CD4-positive, alpha-beta memory T cell (primary cell): ENCODE measurements around the gene PTPRG. TPM values are rescaled to one million over a fixed set of nuclear protein-coding genes. Genes with fewer than 3 reads are reported as not detected.

Experiments
- CTCF ChIA-PET: fragments of 350-600 bp; sonication (Branson Sonifier 250); formaldehyde crosslinking; loops from one replicate; lab custom pipeline; 2021; ENCODE audit warnings: inconsistent platforms; ENCODE audit not compliant: partially characterized antibody; lab: Charles Lee
- POLR2A ChIA-PET: fragments of 350-600 bp; sonication (Branson Sonifier 250); formaldehyde crosslinking; loops from one replicate; lab custom pipeline; 2021; ENCODE audit not compliant: partially characterized antibody; lab: Charles Lee
- DNase-seq, 5 donors: peaks; one replicate each; pipeline versions ENCODE4 v3.0.0 to v3.0.0-alpha.2; 2020 to 2022; ENCODE audit warnings: mixed read lengths in 1 of 5
- H3K27ac ChIP-seq: one replicate; pipeline ENCODE4 v1.7.0; 2013; ENCODE audit warnings: low read depth, low read length
- H3K27me3 ChIP-seq: 2 replicates; pipeline ENCODE4 v1.7.0; 2013; ENCODE audit warnings: mild to moderate bottlenecking, low read length, moderate library complexity; ENCODE audit not compliant: insufficient read depth
- H3K36me3 ChIP-seq: 2 replicates; pipeline ENCODE4 v1.7.0; 2013; ENCODE audit warnings: mild to moderate bottlenecking, low read length, moderate library complexity; ENCODE audit not compliant: insufficient read depth
- H3K4me1 ChIP-seq: 2 replicates; pipeline ENCODE4 v1.7.0; 2013; ENCODE audit warnings: mild to moderate bottlenecking, low read length, moderate library complexity; ENCODE audit not compliant: insufficient read depth
- H3K4me3 ChIP-seq, 2 donors: one replicate each; pipeline ENCODE4 v1.7.0; 2013; ENCODE audit warnings: low read length in 2 of 2, mild to moderate bottlenecking in 1 of 2
- H3K9me3 ChIP-seq, 2 donors: one replicate each; pipeline ENCODE4 v1.7.0; 2013; ENCODE audit warnings: low read length in 2 of 2, control low read depth in 1 of 2; ENCODE audit not compliant: control insufficient read depth in 1 of 2
- H3K27ac Mint-ChIP-seq, 7 donors: one replicate each; pipeline ENCODE4 v1.8.0; 2020 to 2021; ENCODE audit warnings: mixed read lengths in 7 of 7, mild to moderate bottlenecking in 6 of 7, inconsistent platforms in 3 of 7, moderate library complexity in 3 of 7
- H3K27me3 Mint-ChIP-seq, 2 donors: one replicate each; pipeline ENCODE4 v1.8.0; 2020 to 2021; ENCODE audit warnings: mixed read lengths in 2 of 2
- H3K36me3 Mint-ChIP-seq, 2 donors: one replicate each; pipeline ENCODE4 v1.8.0; 2020 to 2021; ENCODE audit warnings: mixed read lengths in 2 of 2, inconsistent platforms in 1 of 2, mild to moderate bottlenecking in 1 of 2
- H3K4me1 Mint-ChIP-seq, 4 donors: one replicate each; pipeline ENCODE4 v1.8.0; 2020 to 2021; ENCODE audit warnings: mixed read lengths in 4 of 4, mild to moderate bottlenecking in 1 of 4
- H3K4me3 Mint-ChIP-seq, 8 donors: one replicate each; pipeline ENCODE4 v1.8.0; 2020 to 2021; ENCODE audit warnings: mixed read lengths in 8 of 8, mild to moderate bottlenecking in 7 of 8, moderate library complexity in 6 of 8, inconsistent platforms in 3 of 8
- H3K9me3 Mint-ChIP-seq, 8 donors: one replicate each; pipeline ENCODE4 v1.8.0; 2020 to 2021; ENCODE audit warnings: mixed read lengths in 8 of 8, mild to moderate bottlenecking in 5 of 8, inconsistent platforms in 3 of 8, moderate library complexity in 1 of 8
- intact Hi-C: fragments of 100-400 bp; cut with micrococcal nuclease; formaldehyde crosslinking; loops from one replicate; pipeline ENCODE4 v1.15.1; 2023
- polyA plus RNA-seq, 2 donors: library from polyadenylated mRNA; unstranded; fragments of 300-500 nt; fragmentation: Illumina TruSeq; gene quantifications; one replicate each; pipeline ENCODE4 v1.2.3, GENCODE V29; 2021
- total RNA-seq, 2 experiments: library from RNA; stranded (reverse); gene quantifications; one replicate each; pipeline ENCODE4 v1.2.3, GENCODE V29; 2021

The PTPRG gene
- total and polyA plus RNA-seq, 4 experiments from 2014 or later, result not detected

- intact Hi-C loops, result no loop called here
- CTCF ChIA-PET, result no interaction called here
- H3K27ac ChIP-seq, result no peak overlapping the region
- POLR2A ChIA-PET, result no interaction called here
- H3K27me3 Mint-ChIP-seq, result no peaks in the 10 kb centered on the region
- H3K9me3 ChIP-seq, result no peaks in the 10 kb centered on the region
- no peak overlapping the region for H3K4me3 Mint-ChIP-seq
- no peak overlapping the region for H3K27ac Mint-ChIP-seq
- no peaks in the 10 kb centered on the region for H3K36me3 Mint-ChIP-seq
- H3K4me3 ChIP-seq, result no peak overlapping the region
- no peaks in the 10 kb centered on the region for H3K27me3 ChIP-seq
- no peaks in the 10 kb centered on the region for H3K4me1 ChIP-seq
- no peak for DNase-seq
- no peaks in the 10 kb centered on the region for H3K36me3 ChIP-seq
- H3K9me3 Mint-ChIP-seq, result peaks cover 0 to 6% (median 0%) of the 10 kb centered on the region in 8 donors
- H3K4me1 Mint-ChIP-seq, result no peaks in the 10 kb centered on the region
Measured at GRCh38 chr3:61829722-61830350, 268.5 kb downstream of the PTPRG start.

GRCh38 chr3:61831973-61832372 is 270.6 kb downstream of the PTPRG start:
- Mint-ChIP-seq H3K4me3 (no peak overlapping the region), H3K27ac (no peak overlapping the region)
- POLR2A ChIA-PET, result no interaction called here

GRCh38 chr3:61832375-61833229 is 271.2 kb downstream of the PTPRG start:
- no peaks in the 10 kb centered on the region for H3K27me3 ChIP-seq
- ChIA-PET POLR2A (no interaction called here), CTCF (no interaction called here)
- Mint-ChIP-seq H3K4me1 (no peaks in the 10 kb centered on the region), H3K27me3 (no peaks in the 10 kb centered on the region), H3K27ac (no peak overlapping the region), H3K9me3 (peaks cover 0 to 6% (median 0%) of the 10 kb centered on the region in 8 donors), H3K36me3 (no peaks in the 10 kb centered on the region), H3K4me3 (no peak overlapping the region)
- no peak for DNase-seq
- H3K4me1 ChIP-seq, result no peaks in the 10 kb centered on the region
- H3K27ac ChIP-seq, result no peak overlapping the region
- no peaks in the 10 kb centered on the region for H3K36me3 ChIP-seq
- H3K4me3 ChIP-seq, result no peak overlapping the region
- intact Hi-C loops, result no loop called here
- H3K9me3 ChIP-seq, result no peaks in the 10 kb centered on the region

More at GRCh38 chr3:61831973-61832372, 270.6 kb downstream of the PTPRG start:
- Mint-ChIP-seq H3K9me3 (peaks cover 0 to 6% (median 0%) of the 10 kb centered on the region in 8 donors), H3K36me3 (no peaks in the 10 kb centered on the region), H3K27me3 (no peaks in the 10 kb centered on the region), H3K4me1 (no peaks in the 10 kb centered on the region)
- H3K9me3 ChIP-seq, result no peaks in the 10 kb centered on the region
- intact Hi-C loops, result no loop called here
- DNase-seq, result no peak
- no peak overlapping the region for H3K4me3 ChIP-seq
- CTCF ChIA-PET, result no interaction called here
- no peaks in the 10 kb centered on the region for H3K4me1 ChIP-seq
- H3K27ac ChIP-seq, result no peak overlapping the region
- no peaks in the 10 kb centered on the region for H3K27me3 ChIP-seq
- no peaks in the 10 kb centered on the region for H3K36me3 ChIP-seq

GRCh38 chr3:61839256-61839655 is 277.9 kb downstream of the PTPRG start:
- intact Hi-C loops, result no loop called here
- DNase-seq, result no peak
- POLR2A ChIA-PET, result no interaction called here
- Mint-ChIP-seq H3K27me3 (no peaks in the 10 kb centered on the region), H3K36me3 (no peaks in the 10 kb centered on the region), H3K9me3 (no peaks in the 10 kb centered on the region), H3K4me3 (no peak overlapping the region), H3K27ac (no peak overlapping the region), H3K4me1 (no peaks in the 10 kb centered on the region)
- H3K9me3 ChIP-seq, result no peaks in the 10 kb centered on the region
- H3K36me3 ChIP-seq, result no peaks in the 10 kb centered on the region
- CTCF ChIA-PET, result no interaction called here
- H3K27ac ChIP-seq, result no peak overlapping the region
- H3K4me3 ChIP-seq, result no peak overlapping the region
- no peaks in the 10 kb centered on the region for H3K4me1 ChIP-seq
- H3K27me3 ChIP-seq, result no peaks in the 10 kb centered on the region

DNA sequence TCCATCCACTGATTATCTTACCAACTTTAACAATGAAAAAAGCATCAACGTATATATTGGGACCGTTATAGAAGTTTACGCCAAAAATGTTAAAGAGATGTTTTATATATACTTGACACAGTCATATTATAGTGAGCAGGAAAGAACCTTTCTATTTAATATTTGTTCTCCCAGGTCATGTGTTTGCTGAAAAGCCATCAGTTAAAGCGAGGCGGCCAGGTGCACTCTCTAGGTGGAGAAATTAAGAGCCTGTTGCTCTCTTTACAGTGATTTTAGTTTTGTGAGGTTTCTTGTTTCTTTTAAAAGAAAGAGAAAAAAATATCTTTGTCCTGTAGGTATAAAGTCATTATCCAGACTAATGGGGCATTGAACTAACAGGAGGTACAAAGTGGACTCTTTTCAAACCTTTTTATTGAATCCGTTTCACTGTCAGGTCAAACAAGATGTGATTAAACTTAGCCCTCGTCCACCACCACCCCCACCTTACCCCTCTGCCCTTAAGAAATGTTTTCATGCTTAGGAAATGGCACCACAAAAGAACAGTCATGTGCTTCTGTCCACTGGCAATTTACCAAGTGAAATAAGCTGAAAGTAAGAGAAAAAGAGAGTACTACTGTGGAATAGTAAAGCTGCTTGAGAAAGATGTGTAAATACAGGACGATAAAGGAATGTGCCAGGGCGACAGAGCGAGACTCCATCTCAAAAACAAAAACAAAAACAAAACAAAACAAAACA is 279.9 kb downstream of the PTPRG start:
- Mint-ChIP-seq H3K4me1 (no peaks in the 10 kb centered on the region), H3K36me3 (no peaks in the 10 kb centered on the region), H3K9me3 (no peaks in the 10 kb centered on the region), H3K4me3 (no peak overlapping the region), H3K27me3 (no peaks in the 10 kb centered on the region), H3K27ac (no peak overlapping the region)
- CTCF ChIA-PET, result no interaction called here
- POLR2A ChIA-PET, result no interaction called here
- Histone ChIP-seq H3K27ac (no peak overlapping the region), H3K4me3 (no peak overlapping the region), H3K27me3 (no peaks in the 10 kb centered on the region), H3K9me3 (no peaks in the 10 kb centered on the region), H3K4me1 (no peaks in the 10 kb centered on the region), H3K36me3 (no peaks in the 10 kb centered on the region)
- no peak for DNase-seq
- intact Hi-C loops, result no loop called here

- Mint-ChIP-seq H3K27ac (no peak overlapping the region), H3K36me3 (no peaks in the 10 kb centered on the region), H3K9me3 (peaks cover 0 to under 1% (median 0%) of the 10 kb centered on the region in 8 donors), H3K27me3 (no peaks in the 10 kb centered on the region), H3K4me3 (no peak overlapping the region), H3K4me1 (no peaks in the 10 kb centered on the region)
- no peak for DNase-seq
- no peaks in the 10 kb centered on the region for H3K9me3 ChIP-seq
- no peak overlapping the region for H3K4me3 ChIP-seq
- CTCF ChIA-PET, result no interaction called here
- no peaks in the 10 kb centered on the region for H3K36me3 ChIP-seq
- H3K4me1 ChIP-seq, result no peaks in the 10 kb centered on the region
- H3K27ac ChIP-seq, result no peak overlapping the region
- intact Hi-C loops, result no loop called here
- POLR2A ChIA-PET, result no interaction called here
- H3K27me3 ChIP-seq, result no peaks in the 10 kb centered on the region
Measured at GRCh38 chr3:61841988-61842387, 280.6 kb downstream of the PTPRG start.

- H3K9me3 ChIP-seq, result no peaks in the 10 kb centered on the region
- ChIA-PET POLR2A (no interaction called here), CTCF (no interaction called here)
- intact Hi-C loops, result no loop called here
- DNase-seq, result no peak
- Mint-ChIP-seq H3K36me3 (no peaks in the 10 kb centered on the region), H3K4me1 (no peaks in the 10 kb centered on the region), H3K9me3 (peaks cover 0 to 2% (median 0%) of the 10 kb centered on the region in 8 donors), H3K27ac (no peak overlapping the region), H3K4me3 (no peak overlapping the region), H3K27me3 (no peaks in the 10 kb centered on the region)
- no peaks in the 10 kb centered on the region for H3K27me3 ChIP-seq
- no peak overlapping the region for H3K27ac ChIP-seq
- no peak overlapping the region for H3K4me3 ChIP-seq
- no peaks in the 10 kb centered on the region for H3K4me1 ChIP-seq
- no peaks in the 10 kb centered on the region for H3K36me3 ChIP-seq
Measured at GRCh38 chr3:61844346-61844745, 283.0 kb downstream of the PTPRG start.
